ENCODE measurements around the gene SARM1.
"Not testable (repeated sequence)": the region's sequence is repeated elsewhere in the genome, so short reads cannot be mapped to it uniquely, and the experiment has no call there.

Gene SARM1

DNA sequence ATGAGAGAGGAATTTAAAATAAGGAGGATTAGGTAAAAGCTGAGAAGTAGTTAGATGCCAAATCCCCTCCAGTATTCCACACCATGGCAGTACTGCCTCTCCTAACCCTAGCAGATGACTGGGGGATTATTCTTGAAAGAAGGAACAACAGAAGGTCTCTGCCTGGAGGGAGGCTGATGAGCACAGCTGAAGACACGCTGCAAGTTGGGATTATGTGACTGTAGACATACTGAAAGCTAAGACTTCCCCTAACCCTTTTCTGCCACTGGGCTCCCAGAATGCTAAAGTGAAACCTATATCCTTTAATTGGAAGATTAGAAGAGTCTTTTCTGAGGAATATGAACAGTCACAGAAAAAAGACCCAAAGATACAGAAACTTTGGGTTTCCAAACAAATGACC, 62.2 kb downstream of the SARM1 start:
- DNase-seq, result no peak

DNA sequence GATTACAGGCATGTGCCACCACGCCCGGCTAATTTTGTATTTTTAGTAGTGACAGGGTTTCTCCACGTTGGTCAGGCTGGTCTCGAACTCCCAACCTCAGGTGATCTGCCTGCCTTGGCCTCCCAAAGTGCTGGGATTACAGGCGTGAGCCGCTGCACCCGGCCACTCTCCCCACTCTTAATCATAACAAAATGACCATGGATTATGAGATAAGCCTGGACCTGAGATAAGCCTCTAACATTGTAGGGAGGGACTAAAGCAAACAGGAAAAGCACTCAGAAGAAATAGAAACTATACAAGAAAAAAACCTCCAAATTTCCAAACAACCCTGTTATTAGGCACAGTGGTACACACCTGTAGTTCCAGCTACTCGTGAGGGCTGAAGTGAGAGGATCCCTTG, 62.8 kb downstream of the SARM1 start:
- not testable (repeated sequence) for DNase-seq

DNA sequence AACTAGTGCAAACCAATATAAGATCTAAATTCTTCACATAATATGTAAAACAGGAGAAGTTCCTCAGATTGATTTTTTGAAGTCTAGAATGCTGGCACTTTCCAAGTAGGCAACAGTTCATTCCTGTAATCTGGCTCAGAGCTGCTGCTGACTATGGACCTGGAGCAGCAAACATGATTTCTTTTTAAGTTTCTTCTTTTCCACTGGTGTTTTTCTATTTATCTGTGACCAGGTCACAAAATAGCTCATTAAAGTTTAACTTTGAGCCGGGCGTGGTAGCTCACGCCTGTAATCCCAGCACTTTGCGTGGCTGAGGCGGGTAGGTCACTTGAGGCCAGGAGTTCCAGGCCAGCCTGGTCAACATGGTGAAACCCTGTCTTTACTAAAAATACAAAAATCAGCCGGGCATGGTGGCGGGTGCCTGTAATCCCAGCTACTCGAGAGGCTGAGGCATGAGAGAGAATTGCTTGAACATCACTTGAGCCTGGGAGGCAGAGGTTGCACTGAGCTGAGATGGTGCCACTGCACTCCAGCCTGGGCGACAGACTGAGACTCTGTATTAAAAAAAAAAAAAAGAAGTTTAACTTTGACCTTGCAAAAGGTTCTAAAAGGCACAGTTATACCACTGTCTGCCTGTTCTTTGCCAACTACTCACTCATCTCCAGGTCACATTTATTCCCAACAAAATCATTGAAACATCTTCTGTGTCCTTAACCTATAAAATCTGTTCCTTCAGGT, 72.6 kb downstream of the SARM1 start:
- no peak for DNase-seq

DNA sequence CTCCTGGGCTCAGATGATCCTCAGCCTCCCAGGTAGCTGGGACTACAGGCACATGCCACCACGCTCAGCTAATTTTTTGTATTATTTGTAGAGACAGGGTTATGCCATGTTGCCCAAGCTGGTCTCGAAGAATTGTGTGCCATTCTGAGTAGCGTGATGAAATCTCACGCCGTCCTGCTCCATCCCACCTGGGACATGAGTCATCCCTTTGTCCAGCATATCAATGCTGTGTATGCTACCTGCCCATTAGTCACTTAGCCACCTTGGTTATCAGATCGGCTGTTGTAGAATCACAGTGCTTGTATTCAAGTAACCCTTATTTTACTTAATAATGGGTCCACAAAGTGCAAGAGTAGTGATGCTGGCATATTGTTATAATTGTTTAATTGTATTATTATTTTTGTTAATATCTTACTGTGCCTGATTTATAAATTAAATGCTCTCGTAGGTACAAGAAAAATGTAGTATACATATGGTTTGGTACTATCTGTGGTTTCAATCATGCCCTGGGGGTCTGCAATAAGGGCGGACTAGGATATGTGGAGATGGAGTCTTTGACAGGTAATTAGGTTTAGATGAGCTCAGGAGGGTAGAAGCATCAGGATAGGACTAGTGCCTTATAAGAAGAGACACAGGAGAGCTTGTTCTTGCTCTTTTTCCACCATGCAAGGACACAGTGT, 75.4 kb downstream of the SARM1 start:
- DNase-seq, result no peak

DNA sequence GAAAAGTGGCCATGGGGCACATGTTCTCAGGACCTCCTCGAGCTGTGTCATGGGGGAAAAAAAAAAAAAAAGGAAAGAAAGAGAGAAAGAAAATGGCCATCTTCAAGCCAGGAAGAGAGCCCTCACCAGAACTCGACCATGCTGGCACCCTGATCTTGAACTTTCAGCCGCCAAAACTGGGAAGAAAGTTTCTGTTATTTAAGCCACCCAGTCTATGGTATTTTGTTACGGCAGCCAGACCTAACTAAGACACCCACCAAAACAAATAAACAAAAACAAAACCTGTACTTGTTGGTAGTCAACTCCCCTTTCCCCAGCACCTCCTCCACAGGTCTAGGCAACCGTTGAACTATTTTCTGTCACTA, 75.9 kb downstream of the SARM1 start:
- no peak for DNase-seq

DNA sequence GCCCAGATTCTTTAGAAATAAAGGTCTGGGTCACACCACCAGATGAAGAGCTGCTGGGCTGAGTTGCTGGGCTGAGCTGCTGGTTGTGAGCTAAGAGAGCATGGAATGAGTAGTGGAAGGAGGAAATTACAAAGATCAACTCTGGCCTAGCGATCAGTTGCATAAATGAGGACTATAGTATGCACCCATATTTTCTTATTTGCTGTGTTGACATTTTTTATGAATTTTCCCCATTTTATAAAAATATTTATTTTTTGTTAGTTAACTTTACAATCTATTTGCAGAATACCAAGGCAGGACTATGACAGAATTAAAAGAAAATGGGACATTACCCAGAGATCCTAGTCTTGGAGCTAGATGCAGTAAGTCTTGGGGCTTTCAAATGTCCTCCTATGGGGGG, 78.4 kb downstream of the SARM1 start:
- no peak for DNase-seq
